Ishikawa (cell line): Measurements from ENCODE around the gene RPP21.

ENCODE experiments used
- CREB1 ChIP-seq: IDR thresholded peaks from 2 replicates; pipeline ENCODE4 v1.6.1; 2012; ENCODE audit warnings: low read depth
- EGR1 ChIP-seq: IDR thresholded peaks from 2 replicates; pipeline ENCODE4 v1.6.1; 2012
- EP300 ChIP-seq: IDR thresholded peaks from 2 replicates; pipeline ENCODE4 v1.6.1; 2012; ENCODE audit warnings: borderline replicate concordance
- FOXM1 ChIP-seq: IDR thresholded peaks from 2 replicates; pipeline ENCODE4 v1.6.1; 2012; ENCODE audit warnings: low read depth, borderline replicate concordance
- NFIC ChIP-seq: IDR thresholded peaks from 2 replicates; pipeline ENCODE4 v1.6.1; 2012
- RAD21 ChIP-seq: IDR thresholded peaks from 2 replicates; pipeline ENCODE4 v1.6.1; 2012; ENCODE audit warnings: low read depth
- TAF1 ChIP-seq: IDR thresholded peaks from 2 replicates; pipeline ENCODE4 v1.6.1; 2012; ENCODE audit warnings: low read depth, mild to moderate bottlenecking
- TCF12 ChIP-seq: IDR thresholded peaks from 2 replicates; pipeline ENCODE4 v1.6.1; 2012; ENCODE audit warnings: low read depth
- ZBTB7A ChIP-seq: IDR thresholded peaks from 2 replicates; pipeline ENCODE4 v1.6.1; 2012; ENCODE audit warnings: low read depth
- TF ChIP-seq, protein P1 (sequence below): IDR thresholded peaks from 2 replicates; pipeline ENCODE4 v1.6.1; 2012; ENCODE audit warnings: low read depth, mild to moderate bottlenecking
- TF ChIP-seq, protein P2 (sequence below): IDR thresholded peaks from 2 replicates; pipeline ENCODE4 v1.6.1; 2012

DNA sequence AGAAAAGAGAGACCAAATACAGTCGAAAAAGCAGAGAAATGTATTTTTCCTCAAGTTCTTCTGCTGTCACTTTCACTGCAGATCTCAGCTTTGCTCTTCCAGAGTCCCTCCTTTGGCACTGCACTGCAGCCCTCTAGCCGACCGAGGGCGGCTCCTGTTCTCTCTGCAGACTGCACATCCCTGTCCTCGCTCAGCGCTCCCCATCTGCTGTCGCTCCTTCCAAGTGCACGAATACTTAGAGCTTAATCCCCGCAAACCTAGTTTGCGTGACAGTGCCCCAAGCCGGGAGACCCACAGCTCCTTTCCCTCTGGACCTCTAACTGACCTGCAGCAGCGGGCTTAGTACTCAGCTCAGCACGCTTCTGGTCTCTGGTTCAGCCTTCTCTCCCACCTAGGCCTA lies 15.2 kb downstream of the RPP21 start:
- TF ChIP-seq NFIC (no peak), FOXM1 (no peak), EGR1 (no peak), TAF1 (no peak), TCF12 (no peak), EP300 (no peak), RAD21 (no peak), CREB1 (no peak), ZBTB7A (no peak)
- TF ChIP-seq, protein P1, sequence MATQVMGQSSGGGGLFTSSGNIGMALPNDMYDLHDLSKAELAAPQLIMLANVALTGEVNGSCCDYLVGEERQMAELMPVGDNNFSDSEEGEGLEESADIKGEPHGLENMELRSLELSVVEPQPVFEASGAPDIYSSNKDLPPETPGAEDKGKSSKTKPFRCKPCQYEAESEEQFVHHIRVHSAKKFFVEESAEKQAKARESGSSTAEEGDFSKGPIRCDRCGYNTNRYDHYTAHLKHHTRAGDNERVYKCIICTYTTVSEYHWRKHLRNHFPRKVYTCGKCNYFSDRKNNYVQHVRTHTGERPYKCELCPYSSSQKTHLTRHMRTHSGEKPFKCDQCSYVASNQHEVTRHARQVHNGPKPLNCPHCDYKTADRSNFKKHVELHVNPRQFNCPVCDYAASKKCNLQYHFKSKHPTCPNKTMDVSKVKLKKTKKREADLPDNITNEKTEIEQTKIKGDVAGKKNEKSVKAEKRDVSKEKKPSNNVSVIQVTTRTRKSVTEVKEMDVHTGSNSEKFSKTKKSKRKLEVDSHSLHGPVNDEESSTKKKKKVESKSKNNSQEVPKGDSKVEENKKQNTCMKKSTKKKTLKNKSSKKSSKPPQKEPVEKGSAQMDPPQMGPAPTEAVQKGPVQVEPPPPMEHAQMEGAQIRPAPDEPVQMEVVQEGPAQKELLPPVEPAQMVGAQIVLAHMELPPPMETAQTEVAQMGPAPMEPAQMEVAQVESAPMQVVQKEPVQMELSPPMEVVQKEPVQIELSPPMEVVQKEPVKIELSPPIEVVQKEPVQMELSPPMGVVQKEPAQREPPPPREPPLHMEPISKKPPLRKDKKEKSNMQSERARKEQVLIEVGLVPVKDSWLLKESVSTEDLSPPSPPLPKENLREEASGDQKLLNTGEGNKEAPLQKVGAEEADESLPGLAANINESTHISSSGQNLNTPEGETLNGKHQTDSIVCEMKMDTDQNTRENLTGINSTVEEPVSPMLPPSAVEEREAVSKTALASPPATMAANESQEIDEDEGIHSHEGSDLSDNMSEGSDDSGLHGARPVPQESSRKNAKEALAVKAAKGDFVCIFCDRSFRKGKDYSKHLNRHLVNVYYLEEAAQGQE: no peak
- TF ChIP-seq, protein P2, sequence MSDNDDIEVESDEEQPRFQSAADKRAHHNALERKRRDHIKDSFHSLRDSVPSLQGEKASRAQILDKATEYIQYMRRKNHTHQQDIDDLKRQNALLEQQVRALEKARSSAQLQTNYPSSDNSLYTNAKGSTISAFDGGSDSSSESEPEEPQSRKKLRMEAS: no peak
